Breast epithelium (tissue), 4 donors: ENCODE measurements around the gene SLC6A18. TPM values are rescaled to one million over a fixed set of nuclear protein-coding genes. Genes with fewer than 3 reads are reported as not detected.

Experiments
- DNase-seq, 2 donors: peaks; one replicate each; pipeline ENCODE4 v3.0.0-alpha.2; 2019; ENCODE audit warnings: low spot score in 2 of 2
- H3K27ac ChIP-seq, 2 donors: fragments of 200-600 bp; sonication (generic) in 1 of 2; one replicate each; pipeline ENCODE4 v1.5.1; 2016 to 2019; ENCODE audit warnings: mild to moderate bottlenecking in 1 of 2
- H3K27me3 ChIP-seq, 2 donors: fragments of 200-600 bp; sonication (generic) in 1 of 2; one replicate each; pipeline versions ENCODE4 v1.5.1 to v1.6.0; 2017 to 2019; ENCODE audit warnings: control low read depth in 1 of 2, mild to moderate bottlenecking in 1 of 2
- H3K36me3 ChIP-seq: fragments of 200-600 bp; one replicate; pipeline ENCODE4 v1.5.1; 2019
- H3K4me1 ChIP-seq, 2 donors: fragments of 200-600 bp; sonication (generic); one replicate each; pipeline ENCODE4 v1.5.1; 2016 to 2019; ENCODE audit warnings: control low read depth in 1 of 2
- H3K4me3 ChIP-seq, 3 donors: fragments of 200-600 bp; sonication (generic); 1 replicate in 2 of 3; 2 replicates in 1 of 3; pipeline ENCODE4 v1.5.1; 2016 to 2019; ENCODE audit warnings: mild to moderate bottlenecking in 3 of 3, moderate library complexity in 2 of 3
- H3K9me3 ChIP-seq, 2 donors: fragments of 200-600 bp; sonication (generic) in 1 of 2; one replicate each; pipeline ENCODE4 v1.5.1; 2016 to 2019; ENCODE audit warnings: control low read depth in 1 of 2
- CTCF ChIP-seq, 3 donors: fragments of 450-650 bp; IDR thresholded peaks; one replicate each; pipeline ENCODE4 v1.5.1; 2016 to 2017; ENCODE audit warnings: antibody characterized with exemption in 3 of 3, mild to moderate bottlenecking in 3 of 3, moderate library complexity in 3 of 3
- POLR2A ChIP-seq: fragments of 450-650 bp; IDR thresholded peaks from one replicate; pipeline ENCODE4 v1.6.1; 2016; ENCODE audit warnings: antibody characterized with exemption, mild to moderate bottlenecking, moderate library complexity
- POLR2AphosphoS5 ChIP-seq, 3 donors: sonication (generic); formaldehyde crosslinking; IDR thresholded peaks; one replicate each; pipeline ENCODE4 v1.6.1; 2017; ENCODE audit warnings: antibody characterized with exemption in 3 of 3
- intact Hi-C: fragments of 100-400 bp; cut with DNase I; formaldehyde crosslinking; loops from one replicate; pipeline ENCODE4 v1.15.1; 2023; ENCODE audit warnings: low total_unique reads
- total RNA-seq, 3 donors: library from RNA; depleted of rRNA; stranded (reverse); fragments of >200 nt; gene quantifications; one replicate each; pipeline ENCODE4 v1.1.0, GENCODE V29; 2016

The SLC6A18 gene
- total RNA-seq, 3 donors from 2014 or later, result not detected

GRCh38 chr5:1278216-1278615 lies 53.0 kb downstream of the SLC6A18 start:
- Histone ChIP-seq H3K9me3 (peaks cover 11 to 21% of the 10 kb centered on the region in 2 donors), H3K4me3 (no peak overlapping the region), H3K4me1 (no peaks in the 10 kb centered on the region), H3K27ac (no peak overlapping the region), H3K36me3 (no peaks in the 10 kb centered on the region), H3K27me3 (no peaks in the 10 kb centered on the region)
- DNase-seq, result no peak
- intact Hi-C loops, result no loop called here
- no peak for TF ChIP-seq POLR2AphosphoS5 (IDR thresholded peaks at IDR 0.05)
- no peak for TF ChIP-seq CTCF (IDR thresholded peaks at IDR 0.05)
- TF ChIP-seq POLR2A, result no peak

DNA sequence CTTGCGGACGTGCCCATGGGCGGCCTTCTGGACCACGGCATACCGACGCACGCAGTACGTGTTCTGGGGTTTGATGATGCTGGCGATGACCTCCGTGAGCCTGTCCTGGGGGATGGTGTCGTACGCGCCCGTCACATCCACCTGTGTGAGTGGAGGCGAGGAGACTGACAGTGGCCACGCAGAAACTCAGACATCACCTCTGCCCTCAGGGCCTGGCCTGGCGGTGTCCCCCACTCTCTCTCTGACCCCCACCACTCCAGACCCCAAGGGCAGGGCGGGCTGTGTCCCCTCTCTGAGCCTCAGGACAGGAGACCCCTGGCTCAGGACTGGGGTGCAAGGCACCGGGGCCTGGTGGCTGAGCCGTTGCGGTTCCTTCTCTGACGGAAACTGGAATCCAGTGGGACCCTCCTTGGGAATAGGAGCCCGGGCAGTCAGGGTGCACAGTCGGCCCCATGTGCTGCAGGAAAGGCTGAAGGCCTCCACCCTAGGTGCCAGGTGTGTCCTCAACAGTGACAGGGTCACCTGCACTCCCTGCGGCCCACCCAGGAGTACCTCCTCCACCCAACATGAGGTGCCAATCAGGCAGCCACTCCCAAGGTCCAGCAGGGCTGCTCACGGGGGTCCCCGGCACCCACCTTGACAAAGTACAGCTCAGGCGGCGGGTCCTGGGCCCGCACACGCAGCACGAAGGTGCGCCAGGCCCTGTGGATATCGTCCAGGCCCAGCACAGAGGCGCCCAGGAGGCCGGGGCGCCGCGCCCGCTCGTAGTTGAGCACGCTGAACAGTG lies 53.7 kb downstream of the SLC6A18 start:
- H3K36me3 ChIP-seq, result no peaks in the 10 kb centered on the region
- H3K4me3 ChIP-seq, result no peak overlapping the region
- H3K27me3 ChIP-seq, result no peaks in the 10 kb centered on the region
- intact Hi-C loops, result no loop called here
- H3K27ac ChIP-seq, result no peak overlapping the region
- peaks cover 11 to 21% of the 10 kb centered on the region in 2 donors for H3K9me3 ChIP-seq
- no peak for TF ChIP-seq POLR2AphosphoS5 (IDR thresholded peaks at IDR 0.05)
- TF ChIP-seq CTCF (IDR thresholded peaks at IDR 0.05), result no peak
- no peak for TF ChIP-seq POLR2A
- no peak for DNase-seq
- H3K4me1 ChIP-seq, result no peaks in the 10 kb centered on the region

DNA sequence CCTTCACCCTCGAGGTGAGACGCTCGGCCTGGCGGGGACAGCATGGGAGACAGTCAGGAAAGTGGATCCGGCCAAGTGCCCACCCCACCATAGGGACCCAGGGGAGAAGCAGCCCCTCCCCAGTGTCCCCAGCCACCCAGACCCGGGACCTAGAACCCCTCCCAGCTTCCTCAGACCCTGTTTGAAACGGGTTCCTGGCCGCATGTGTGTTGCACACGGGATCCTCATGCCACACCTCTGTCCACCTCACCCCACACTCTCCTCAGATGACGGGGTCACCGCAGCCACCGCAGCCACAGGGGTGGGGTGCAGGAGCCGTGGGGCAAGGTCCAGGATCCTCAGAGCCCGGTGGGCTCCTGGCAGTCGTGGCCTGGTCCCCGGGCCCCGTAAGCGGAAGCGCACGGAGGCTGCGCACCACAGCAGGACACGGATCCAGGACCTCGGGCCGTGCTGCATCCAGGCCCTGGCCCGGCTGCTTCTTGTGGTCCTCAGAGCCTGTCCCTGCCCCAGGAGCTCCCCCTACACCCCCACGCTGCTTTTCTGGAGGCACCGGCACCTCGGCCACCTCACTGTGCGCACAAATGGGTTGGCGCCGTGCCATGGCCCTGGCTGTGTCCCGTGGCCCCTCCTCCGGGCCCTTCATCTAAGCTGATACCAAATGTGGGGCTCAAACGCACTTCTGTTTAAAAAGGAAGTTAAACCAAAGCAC lies 54.4 kb downstream of the SLC6A18 start:
- DNase-seq, result no peak
- no peaks in the 10 kb centered on the region for H3K4me1 ChIP-seq
- intact Hi-C loops, result no loop called here
- no peaks in the 10 kb centered on the region for H3K27me3 ChIP-seq
- no peak overlapping the region for H3K27ac ChIP-seq
- H3K9me3 ChIP-seq, result peaks cover 11 to 21% of the 10 kb centered on the region in 2 donors
- no peaks in the 10 kb centered on the region for H3K36me3 ChIP-seq
- TF ChIP-seq POLR2AphosphoS5 (IDR thresholded peaks at IDR 0.05) (no peak), CTCF (IDR thresholded peaks at IDR 0.05) (no peak), POLR2A (no peak)
- H3K4me3 ChIP-seq, result no peak overlapping the region

DNA sequence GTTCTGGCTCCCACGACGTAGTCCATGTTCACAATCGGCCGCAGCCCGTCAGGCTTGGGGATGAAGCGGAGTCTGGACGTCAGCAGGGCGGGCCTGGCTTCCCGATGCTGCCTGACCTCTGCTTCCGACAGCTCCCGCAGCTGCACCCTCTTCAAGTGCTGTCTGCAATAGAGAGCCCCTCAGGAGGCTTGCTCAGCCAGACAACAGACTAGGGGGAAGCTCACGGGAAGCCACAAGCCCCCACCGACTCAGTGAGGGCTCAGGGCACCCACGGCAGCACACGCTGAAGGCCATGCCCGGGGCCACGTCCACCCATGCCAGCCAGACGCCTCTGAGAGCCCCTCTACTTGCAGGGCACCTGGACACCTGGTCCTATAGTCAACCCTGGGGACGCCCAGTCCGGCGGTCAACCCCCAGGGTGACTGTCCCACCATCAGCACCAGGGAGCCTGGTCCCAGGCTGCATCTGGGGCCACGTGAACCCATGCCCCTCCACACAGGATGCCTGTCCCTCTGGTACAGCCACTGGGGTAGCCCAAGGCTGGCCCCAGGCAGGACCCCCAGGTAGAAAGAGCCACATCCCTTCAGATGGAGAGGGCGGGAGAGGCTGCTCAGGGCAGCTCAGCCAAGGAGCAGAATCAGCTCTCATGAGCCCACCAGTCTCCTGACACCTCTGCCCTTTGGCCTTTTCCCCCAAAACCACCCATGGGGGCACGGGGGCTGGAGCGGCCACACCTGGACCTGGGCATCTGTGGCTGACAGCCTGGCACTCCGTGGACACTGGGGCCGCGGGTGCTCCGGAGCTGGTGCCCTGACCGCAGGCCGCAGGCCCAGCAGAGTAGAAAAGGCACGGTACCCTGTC lies 55.2 kb downstream of the SLC6A18 start:
- DNase-seq, result no peak
- H3K9me3 ChIP-seq, result peaks cover 11 to 21% of the 10 kb centered on the region in 2 donors

More for the DNA sequence above, 55.2 kb downstream of the SLC6A18 start:
- Histone ChIP-seq H3K27me3 (no peaks in the 10 kb centered on the region), H3K36me3 (no peaks in the 10 kb centered on the region), H3K4me1 (no peaks in the 10 kb centered on the region), H3K4me3 (no peak overlapping the region), H3K27ac (no peak overlapping the region)
- no peak for TF ChIP-seq POLR2A
- no peak for TF ChIP-seq CTCF (IDR thresholded peaks at IDR 0.05)
- no peak for TF ChIP-seq POLR2AphosphoS5 (IDR thresholded peaks at IDR 0.05)
- intact Hi-C loops, result no loop called here
